GM19397 (cell line): ENCODE measurements around the gene CD109.

Source experiments
- ATAC-seq: cut with Tn5 transposase; IDR thresholded peaks from one replicate; pipeline ENCODE4 v1.9.1; 2021; ENCODE audit warnings: mild to moderate bottlenecking, moderate library complexity; ENCODE audit not compliant: unreplicated experiment

Gene CD109

DNA sequence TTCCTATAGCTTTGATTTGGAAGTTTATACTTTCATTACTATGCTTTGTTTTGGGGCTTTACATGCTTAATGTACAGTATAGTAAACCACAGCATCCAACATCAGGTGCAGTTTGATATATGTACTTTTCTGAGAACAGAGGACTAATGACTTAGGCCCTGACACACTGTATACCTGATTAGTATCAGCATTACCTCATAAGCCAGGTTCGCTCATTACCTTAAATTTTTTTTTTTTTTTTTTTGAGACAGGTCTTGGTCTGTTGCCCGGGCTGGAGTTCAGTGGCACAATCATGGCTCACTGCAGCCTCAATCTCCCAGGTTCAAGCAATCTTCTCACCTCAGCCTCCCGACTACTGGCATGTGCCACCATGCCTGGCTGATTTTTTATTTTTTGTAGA is 28.4 kb downstream of the CD109 start:
- no peak for ATAC-seq

- ATAC-seq: peak; percentile 49
These were observed 29.2 kb downstream of the CD109 start for GRCh38 chr6:73725192-73725591.

GRCh38 chr6:73727114-73727513 is 31.1 kb downstream of the CD109 start:
- no peak for ATAC-seq

- no peak for ATAC-seq
These were observed 32.7 kb downstream of the CD109 start for GRCh38 chr6:73728548-73729205.

DNA sequence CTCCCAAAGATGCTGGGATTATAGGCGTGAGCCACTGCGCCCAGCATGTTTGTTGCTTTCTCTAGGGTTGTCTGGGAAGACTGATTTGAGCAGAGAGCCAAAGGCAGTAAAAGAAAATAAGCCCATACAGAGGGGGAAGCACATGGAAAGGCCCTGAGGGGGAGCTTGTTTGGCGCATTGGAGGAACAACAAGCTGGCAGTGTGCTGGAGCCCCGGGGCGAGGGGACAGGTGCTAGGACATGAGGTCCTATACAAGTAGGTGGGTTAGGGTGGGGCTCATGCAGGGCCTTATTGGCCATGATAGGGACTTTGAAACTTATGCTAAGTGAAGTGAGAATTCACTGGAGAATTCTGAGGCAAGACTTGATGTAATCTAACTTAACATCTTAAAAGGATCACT is 35.3 kb downstream of the CD109 start:
- ATAC-seq: no peak

DNA sequence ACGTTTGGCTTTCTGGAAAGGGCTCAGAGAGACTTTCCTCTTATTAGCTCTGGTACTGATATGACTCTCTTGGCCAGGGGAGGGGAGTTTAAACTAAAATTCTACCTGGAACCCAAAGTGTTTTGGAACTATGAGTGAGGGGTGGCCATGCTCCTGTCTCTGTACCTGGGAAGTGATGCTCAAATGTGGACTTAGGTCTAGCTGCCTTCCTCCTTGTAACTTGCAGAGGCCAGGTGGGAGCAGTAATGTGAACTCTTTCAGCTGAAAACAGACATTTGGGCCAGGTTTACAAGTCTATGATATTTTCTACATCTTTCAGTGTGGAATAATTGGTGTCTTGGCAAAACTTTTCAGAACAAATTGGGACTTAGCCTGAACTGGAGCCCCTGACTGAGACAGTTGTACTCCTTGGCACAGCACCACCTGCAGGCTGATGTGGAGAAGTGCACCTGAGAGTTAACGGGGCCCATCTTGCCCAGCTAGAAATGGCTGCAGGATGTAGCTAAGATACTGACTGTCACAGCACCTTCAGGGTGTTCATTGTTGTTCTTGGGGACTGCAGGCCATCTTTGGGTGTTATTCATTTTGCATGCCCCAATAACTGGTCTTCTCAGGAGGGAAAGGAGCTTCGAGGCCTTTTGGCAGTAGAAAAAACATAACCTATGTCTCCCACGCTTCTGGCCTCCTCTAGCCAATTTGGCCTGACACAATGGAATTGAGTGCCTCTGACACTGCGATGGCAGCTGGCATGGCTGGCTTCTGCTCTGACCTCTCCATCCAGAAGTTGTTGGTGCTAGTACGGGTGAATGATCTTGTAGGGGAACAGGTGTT is 37.1 kb downstream of the CD109 start:
- ATAC-seq: peak; percentile 78

GRCh38 chr6:73733791-73734190 is 37.8 kb downstream of the CD109 start:
- no peak for ATAC-seq

DNA sequence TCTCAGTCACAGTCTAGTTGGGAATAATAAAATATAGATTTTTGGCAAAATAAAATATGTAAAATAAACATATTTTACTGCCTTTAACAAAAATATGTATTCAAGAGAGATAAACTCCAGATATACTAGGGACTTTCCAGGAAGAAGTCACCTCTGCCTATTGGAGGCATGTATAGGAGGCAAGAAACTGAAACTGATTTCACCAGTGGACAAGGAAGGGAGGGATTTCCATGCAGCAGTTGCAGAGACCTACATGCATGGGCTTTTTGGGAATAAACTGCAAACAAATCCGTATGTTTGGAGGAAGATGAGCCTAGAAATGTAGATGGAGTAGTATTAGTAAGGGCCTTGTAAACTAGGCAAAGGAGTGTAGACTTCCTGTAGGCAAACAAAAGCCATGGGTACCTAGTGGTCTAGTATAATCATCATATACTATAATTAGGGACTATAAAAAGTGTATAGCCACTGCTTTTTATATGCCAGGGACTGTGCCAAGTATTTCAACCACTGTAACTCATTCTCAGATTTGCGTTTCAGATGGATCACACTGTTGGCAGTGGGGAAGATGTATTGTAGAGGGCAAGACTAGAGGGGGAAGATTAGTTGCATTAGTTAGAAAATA is 38.9 kb downstream of the CD109 start:
- ATAC-seq: no peak

GRCh38 chr6:73738367-73739028 is 42.5 kb downstream of the CD109 start:
- no peak for ATAC-seq

GRCh38 chr6:73739096-73739495 is 43.1 kb downstream of the CD109 start:
- no peak for ATAC-seq

GRCh38 chr6:73742433-73742832 is 46.4 kb downstream of the CD109 start:
- ATAC-seq: no peak

GRCh38 chr6:73743081-73743480 is 47.1 kb downstream of the CD109 start:
- ATAC-seq: no peak

- ATAC-seq: no peak
These were observed 47.6 kb downstream of the CD109 start for GRCh38 chr6:73743556-73743955.

DNA sequence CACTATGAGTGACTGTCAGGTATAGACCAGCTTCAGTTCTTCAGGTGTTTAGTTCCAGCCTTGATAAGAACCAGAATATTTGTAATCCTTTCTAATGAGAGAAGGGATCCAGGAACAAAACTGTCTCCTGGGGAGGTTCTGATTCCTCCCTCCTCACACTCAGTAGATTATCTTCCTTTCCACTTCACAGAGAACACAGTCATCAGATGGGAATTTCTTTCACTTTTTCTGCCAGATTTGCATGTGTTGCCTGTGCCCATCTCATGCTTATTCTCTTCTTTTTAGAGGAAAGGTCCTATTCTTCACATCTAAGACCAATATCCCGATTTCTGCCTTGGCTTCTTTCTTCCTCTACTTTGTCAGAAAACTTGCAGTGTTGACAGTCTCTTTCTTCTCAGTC is 50.8 kb downstream of the CD109 start:
- no peak for ATAC-seq

- peak; percentile 94 for ATAC-seq
These were observed 51.3 kb downstream of the CD109 start for GRCh38 chr6:73747289-73747688.

DNA sequence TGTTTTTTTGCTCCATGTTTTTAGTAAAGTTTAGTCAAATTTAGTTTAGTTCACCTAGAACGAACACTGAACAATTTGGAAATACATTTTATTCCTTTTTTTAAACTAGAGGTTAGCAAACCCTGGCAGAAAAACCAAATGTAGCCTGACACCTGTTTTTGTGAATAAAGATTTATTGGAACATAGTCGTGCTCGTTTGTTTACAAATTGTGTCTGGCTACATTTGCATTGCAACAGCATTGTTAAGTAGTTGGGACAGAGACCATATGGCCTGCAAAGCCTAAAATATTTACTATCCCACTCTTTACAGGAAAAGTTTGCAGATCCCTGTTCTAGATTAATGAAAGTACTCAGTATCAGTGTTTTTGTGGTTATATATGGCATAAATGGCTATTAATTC is 56.9 kb downstream of the CD109 start:
- ATAC-seq: no peak

GRCh38 chr6:73766040-73766439 is 70.0 kb downstream of the CD109 start:
- no peak for ATAC-seq

DNA sequence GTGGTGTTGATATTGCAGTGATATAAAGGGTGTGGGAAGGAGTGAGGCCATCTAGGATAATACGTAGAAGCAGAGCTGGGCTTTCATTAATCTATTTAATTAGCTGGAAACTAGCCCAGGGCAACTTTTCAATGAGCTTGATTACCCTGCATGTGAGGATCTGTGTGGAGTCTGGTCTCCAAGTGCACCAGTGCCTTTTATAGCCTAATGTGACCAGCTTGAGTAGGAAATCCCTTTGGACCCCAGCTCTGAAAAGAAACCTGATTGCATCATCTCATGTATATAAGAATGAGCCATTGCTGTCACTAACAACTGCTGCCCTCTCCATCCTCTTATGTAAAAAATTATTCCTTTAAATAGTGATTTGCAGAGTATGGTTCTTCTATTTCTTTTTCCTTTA is 72.6 kb downstream of the CD109 start:
- ATAC-seq: no peak

DNA sequence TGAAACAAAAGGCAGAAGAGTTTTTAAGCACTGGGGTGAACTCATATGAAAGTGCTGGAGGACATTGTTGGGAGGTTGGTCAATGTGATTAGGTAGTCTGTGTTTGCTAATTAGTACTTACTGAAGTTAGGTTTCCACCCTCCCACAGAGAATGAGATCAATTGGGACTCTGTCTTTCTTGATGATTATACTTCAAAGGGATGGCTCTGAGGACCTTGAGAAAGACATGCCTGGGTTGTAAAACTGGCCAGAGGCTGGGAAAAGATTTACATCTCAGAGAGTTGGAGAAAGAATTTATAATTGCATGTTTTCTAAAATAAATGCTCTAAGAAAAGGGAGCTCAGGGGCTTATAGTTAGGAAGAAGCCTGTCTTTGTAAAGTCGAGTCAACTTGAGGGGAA is 74.0 kb downstream of the CD109 start:
- ATAC-seq: no peak

- peak; percentile 46 for ATAC-seq
These were observed 78.3 kb downstream of the CD109 start for GRCh38 chr6:73774311-73774774.

DNA sequence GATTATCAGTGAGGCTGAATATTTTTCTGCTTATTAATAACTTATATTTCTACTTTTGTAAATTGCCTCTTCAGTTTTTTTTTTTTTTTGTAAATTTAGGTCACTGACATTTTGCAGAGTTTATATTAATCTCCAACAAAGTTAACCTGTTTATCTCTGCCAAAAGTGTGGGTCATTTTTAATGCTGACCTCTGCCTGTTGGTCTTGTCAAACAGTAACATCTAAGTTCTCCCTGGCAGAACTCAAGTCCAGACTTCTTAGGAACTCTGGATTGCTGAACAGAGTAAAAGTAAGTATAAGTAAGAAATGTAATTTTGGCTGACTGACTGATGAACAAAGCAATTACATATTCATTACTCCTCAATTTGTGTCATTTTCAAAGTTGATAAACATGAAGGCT is 83.9 kb downstream of the CD109 start:
- no peak for ATAC-seq
